ENCODE measurements around the gene SLC30A3.

- TF ChIP-seq, protein P1, sequence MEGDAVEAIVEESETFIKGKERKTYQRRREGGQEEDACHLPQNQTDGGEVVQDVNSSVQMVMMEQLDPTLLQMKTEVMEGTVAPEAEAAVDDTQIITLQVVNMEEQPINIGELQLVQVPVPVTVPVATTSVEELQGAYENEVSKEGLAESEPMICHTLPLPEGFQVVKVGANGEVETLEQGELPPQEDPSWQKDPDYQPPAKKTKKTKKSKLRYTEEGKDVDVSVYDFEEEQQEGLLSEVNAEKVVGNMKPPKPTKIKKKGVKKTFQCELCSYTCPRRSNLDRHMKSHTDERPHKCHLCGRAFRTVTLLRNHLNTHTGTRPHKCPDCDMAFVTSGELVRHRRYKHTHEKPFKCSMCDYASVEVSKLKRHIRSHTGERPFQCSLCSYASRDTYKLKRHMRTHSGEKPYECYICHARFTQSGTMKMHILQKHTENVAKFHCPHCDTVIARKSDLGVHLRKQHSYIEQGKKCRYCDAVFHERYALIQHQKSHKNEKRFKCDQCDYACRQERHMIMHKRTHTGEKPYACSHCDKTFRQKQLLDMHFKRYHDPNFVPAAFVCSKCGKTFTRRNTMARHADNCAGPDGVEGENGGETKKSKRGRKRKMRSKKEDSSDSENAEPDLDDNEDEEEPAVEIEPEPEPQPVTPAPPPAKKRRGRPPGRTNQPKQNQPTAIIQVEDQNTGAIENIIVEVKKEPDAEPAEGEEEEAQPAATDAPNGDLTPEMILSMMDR (IDR thresholded peaks at IDR 0.05; ENCODE audit: low read depth, low read length, poor library complexity, severe bottlenecking), result no peak
- no peak for TF ChIP-seq EZH2phosphoT487 (IDR thresholded peaks at IDR 0.05; ENCODE audit: borderline replicate concordance, low read length)
These were observed 4.8 kb downstream of the SLC30A3 start for GRCh38 chr2:27258051-27258450.

All from DOHH2 (cell line).